SK-N-SH (cell line): ENCODE measurements around the gene AMZ1.

ENCODE experiments used
- CHD2 ChIP-seq: fragments of 150-350 bp; IDR thresholded peaks from 2 replicates; pipeline ENCODE4 v1.6.1; 2018; ENCODE audit warnings: low read length; ENCODE audit not compliant: partially characterized antibody
- EP300 ChIP-seq, 2 experiments: IDR thresholded peaks; 2 replicates each; pipeline versions ENCODE4 v1.4.0 to v1.6.1; 2012; ENCODE audit warnings: borderline replicate concordance in 1 of 2, low read depth in 1 of 2, low read length in 1 of 2
- JUND ChIP-seq: IDR thresholded peaks from 2 replicates; pipeline ENCODE4 v1.4.0; 2012
- MEF2A ChIP-seq: IDR thresholded peaks from 2 replicates; pipeline ENCODE4 v1.4.0; 2012; ENCODE audit warnings: low read depth, borderline replicate concordance
- NFIC ChIP-seq: IDR thresholded peaks from 2 replicates; pipeline ENCODE4 v1.4.0; 2012; ENCODE audit warnings: borderline replicate concordance
- POLR2AphosphoS5 ChIP-seq: IDR thresholded peaks from 2 replicates; pipeline ENCODE4 v1.6.1; 2012; ENCODE audit warnings: low read depth, low read length
- RAD21 ChIP-seq: IDR thresholded peaks from 2 replicates; pipeline ENCODE4 v1.6.1; 2012; ENCODE audit warnings: mild to moderate bottlenecking, low read length
- RFX5 ChIP-seq: IDR thresholded peaks from 2 replicates; pipeline ENCODE4 v1.6.1; 2012; ENCODE audit warnings: mild to moderate bottlenecking, improper control_type of control experiment, low read length
- YY1 ChIP-seq: IDR thresholded peaks from 2 replicates; pipeline ENCODE4 v1.4.0; 2012; ENCODE audit warnings: low read depth, mild to moderate bottlenecking
- TF ChIP-seq, protein P1 (sequence below): fragments of 200-600 bp; sonication (generic); IDR thresholded peaks from 2 replicates; pipeline ENCODE4 v1.6.1; 2017; ENCODE audit warnings: antibody characterized with exemption, mild to moderate bottlenecking, moderate library complexity
- TF ChIP-seq, protein P2 (sequence below): IDR thresholded peaks from 2 replicates; pipeline ENCODE4 v1.4.0; 2012; ENCODE audit warnings: low read depth, borderline replicate concordance

DNA sequence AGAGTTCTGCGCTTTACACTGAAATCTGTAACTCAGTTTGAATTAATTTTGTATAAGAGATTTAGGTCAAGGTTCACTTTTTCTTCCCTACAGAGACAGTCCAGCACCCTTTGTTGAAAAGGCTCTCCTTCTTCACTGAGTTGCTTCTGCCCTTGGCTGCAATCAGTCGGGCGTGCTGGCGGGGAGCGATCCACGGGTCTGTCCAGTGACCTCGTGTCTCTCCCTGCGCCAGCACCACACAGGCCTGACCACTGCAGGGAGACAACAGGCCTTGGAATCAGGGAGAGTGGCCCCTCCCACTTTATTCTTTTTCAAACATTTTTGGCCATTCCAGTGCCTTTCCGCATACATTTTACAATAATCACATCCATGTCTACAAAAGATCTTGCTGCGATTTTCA, 66.9 kb downstream of the AMZ1 start:
- TF ChIP-seq, protein P1, sequence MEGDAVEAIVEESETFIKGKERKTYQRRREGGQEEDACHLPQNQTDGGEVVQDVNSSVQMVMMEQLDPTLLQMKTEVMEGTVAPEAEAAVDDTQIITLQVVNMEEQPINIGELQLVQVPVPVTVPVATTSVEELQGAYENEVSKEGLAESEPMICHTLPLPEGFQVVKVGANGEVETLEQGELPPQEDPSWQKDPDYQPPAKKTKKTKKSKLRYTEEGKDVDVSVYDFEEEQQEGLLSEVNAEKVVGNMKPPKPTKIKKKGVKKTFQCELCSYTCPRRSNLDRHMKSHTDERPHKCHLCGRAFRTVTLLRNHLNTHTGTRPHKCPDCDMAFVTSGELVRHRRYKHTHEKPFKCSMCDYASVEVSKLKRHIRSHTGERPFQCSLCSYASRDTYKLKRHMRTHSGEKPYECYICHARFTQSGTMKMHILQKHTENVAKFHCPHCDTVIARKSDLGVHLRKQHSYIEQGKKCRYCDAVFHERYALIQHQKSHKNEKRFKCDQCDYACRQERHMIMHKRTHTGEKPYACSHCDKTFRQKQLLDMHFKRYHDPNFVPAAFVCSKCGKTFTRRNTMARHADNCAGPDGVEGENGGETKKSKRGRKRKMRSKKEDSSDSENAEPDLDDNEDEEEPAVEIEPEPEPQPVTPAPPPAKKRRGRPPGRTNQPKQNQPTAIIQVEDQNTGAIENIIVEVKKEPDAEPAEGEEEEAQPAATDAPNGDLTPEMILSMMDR = no peak
- no peak for TF ChIP-seq RFX5
- TF ChIP-seq EP300 (IDR thresholded peaks at IDR 0.05; ENCODE audit: borderline replicate concordance in 1 of 2, low read depth in 1 of 2, low read length in 1 of 2) = no peak
- TF ChIP-seq RAD21 = no peak
- TF ChIP-seq, protein P2, sequence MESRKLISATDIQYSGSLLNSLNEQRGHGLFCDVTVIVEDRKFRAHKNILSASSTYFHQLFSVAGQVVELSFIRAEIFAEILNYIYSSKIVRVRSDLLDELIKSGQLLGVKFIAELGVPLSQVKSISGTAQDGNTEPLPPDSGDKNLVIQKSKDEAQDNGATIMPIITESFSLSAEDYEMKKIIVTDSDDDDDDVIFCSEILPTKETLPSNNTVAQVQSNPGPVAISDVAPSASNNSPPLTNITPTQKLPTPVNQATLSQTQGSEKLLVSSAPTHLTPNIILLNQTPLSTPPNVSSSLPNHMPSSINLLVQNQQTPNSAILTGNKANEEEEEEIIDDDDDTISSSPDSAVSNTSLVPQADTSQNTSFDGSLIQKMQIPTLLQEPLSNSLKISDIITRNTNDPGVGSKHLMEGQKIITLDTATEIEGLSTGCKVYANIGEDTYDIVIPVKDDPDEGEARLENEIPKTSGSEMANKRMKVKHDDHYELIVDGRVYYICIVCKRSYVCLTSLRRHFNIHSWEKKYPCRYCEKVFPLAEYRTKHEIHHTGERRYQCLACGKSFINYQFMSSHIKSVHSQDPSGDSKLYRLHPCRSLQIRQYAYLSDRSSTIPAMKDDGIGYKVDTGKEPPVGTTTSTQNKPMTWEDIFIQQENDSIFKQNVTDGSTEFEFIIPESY = no peak
- no peak for TF ChIP-seq JUND
- TF ChIP-seq NFIC = no peak
- TF ChIP-seq POLR2AphosphoS5 = no peak
- no peak for TF ChIP-seq CHD2
- TF ChIP-seq YY1 = no peak
- TF ChIP-seq MEF2A = no peak
